ENCODE results near the gene NELFCD.

NELFCD gene

DNA sequence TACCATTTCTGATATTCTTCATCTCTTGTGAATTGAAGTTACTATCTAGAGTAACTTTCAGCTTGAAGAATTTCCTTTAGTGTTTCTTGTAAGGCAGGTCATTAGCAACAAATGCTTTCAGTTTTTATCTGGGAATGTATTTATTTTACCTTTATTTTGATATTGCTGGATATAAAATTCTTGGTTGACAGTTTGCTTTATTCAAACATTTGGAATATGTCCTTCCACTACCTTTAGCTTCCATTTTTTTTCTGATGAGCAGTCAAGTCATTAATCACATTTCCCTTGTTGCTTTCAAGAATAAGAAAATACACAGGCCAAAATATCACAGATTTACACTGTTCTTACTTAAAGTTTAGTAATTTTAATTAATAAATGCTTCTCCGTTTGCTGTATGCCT is 5.7 kb upstream of the NELFCD start:
- Histone ChIP-seq H3F3A (ENCODE audit: insufficient read depth) (peaks cover 8% of the 10 kb centered on the region; the same call in 1 of the 2 replicates), H2AFZ (ENCODE audit: low read depth, low read length, severe bottlenecking) (no peak overlapping the region), H3K27ac (ENCODE audit: low read depth, low read length) (no peak overlapping the region), H4K20me1 (ENCODE audit: low read depth, low read length) (no peaks in the 10 kb centered on the region), H3K9me3 (ENCODE audit: insufficient read depth, low read length) (no peaks in the 10 kb centered on the region), H3K4me3 (ENCODE audit: insufficient read depth, low read length, poor library complexity, severe bottlenecking) (no peak overlapping the region), H3K9me2 (replicated peaks; ENCODE audit: insufficient read depth, low read length) (no peaks in the 10 kb centered on the region), H3K27me3 (ENCODE audit: low read length) (no peaks in the 10 kb centered on the region), H3K36me3 (ENCODE audit: low read length) (no peaks in the 10 kb centered on the region), H3K4me2 (ENCODE audit: low read depth, low read length, poor library complexity, severe bottlenecking) (no peak overlapping the region), H3K9ac (ENCODE audit: low read length) (no peak overlapping the region), H3K79me2 (ENCODE audit: insufficient read depth, low read length) (no peaks in the 10 kb centered on the region)
- no peak for TF ChIP-seq EZH2phosphoT487 (conservative IDR thresholded peaks at IDR 0.05; ENCODE audit: low read length)
- TF ChIP-seq, protein P1, sequence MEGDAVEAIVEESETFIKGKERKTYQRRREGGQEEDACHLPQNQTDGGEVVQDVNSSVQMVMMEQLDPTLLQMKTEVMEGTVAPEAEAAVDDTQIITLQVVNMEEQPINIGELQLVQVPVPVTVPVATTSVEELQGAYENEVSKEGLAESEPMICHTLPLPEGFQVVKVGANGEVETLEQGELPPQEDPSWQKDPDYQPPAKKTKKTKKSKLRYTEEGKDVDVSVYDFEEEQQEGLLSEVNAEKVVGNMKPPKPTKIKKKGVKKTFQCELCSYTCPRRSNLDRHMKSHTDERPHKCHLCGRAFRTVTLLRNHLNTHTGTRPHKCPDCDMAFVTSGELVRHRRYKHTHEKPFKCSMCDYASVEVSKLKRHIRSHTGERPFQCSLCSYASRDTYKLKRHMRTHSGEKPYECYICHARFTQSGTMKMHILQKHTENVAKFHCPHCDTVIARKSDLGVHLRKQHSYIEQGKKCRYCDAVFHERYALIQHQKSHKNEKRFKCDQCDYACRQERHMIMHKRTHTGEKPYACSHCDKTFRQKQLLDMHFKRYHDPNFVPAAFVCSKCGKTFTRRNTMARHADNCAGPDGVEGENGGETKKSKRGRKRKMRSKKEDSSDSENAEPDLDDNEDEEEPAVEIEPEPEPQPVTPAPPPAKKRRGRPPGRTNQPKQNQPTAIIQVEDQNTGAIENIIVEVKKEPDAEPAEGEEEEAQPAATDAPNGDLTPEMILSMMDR (IDR thresholded peaks at IDR 0.05; ENCODE audit: insufficient read depth, low read length, poor library complexity, severe bottlenecking), result no peak

DNA sequence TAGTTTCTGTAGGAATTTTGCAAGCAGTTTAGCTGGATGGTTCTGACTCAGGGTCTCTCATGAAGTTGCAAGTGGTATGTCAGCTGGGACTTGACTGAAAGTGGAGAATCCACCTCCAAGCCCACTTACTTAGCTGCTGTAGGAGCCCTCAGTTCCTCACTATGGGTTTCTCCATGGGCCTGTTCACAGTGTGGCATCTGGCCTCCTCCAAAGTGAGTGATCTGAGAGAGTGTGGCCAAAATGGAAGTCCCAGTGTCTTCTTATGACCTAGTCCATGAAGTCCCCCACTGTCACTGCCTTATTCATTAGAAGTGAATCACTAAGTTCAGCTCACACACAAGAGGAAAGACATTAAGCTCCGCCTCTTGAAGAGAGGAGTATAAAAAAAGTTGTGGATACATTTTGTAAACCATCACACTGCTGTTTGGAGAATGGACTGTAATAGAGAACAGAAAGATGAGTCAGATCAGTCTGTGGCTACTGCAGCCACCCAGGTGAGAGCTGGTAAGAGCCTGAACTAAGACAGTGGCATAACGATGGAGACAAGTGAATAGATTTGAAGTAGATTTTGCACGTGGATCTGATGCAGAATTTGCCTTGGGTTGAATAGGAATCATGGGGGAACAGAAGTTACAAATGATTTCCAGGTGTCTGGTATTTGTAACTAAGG is 4.9 kb upstream of the NELFCD start:
- no peak overlapping the region for H2AFZ ChIP-seq (ENCODE audit: low read depth, low read length, severe bottlenecking)
- H3K27ac ChIP-seq (ENCODE audit: low read depth, low read length), result no peak overlapping the region
- no peak overlapping the region for H3K4me3 ChIP-seq (ENCODE audit: insufficient read depth, low read length, poor library complexity, severe bottlenecking)
- no peaks in the 10 kb centered on the region for H3K79me2 ChIP-seq (ENCODE audit: insufficient read depth, low read length)
- no peak for TF ChIP-seq EZH2phosphoT487 (conservative IDR thresholded peaks at IDR 0.05; ENCODE audit: low read length)
- TF ChIP-seq, protein P1 (IDR thresholded peaks at IDR 0.05; ENCODE audit: insufficient read depth, low read length, poor library complexity, severe bottlenecking), result no peak
- no peak overlapping the region for H3K9ac ChIP-seq (ENCODE audit: low read length)
- no peak overlapping the region for H3K4me2 ChIP-seq (ENCODE audit: low read depth, low read length, poor library complexity, severe bottlenecking)
- H3F3A ChIP-seq (ENCODE audit: insufficient read depth), result peaks cover 8% of the 10 kb centered on the region; the same call in 1 of the 2 replicates
- no peaks in the 10 kb centered on the region for H3K36me3 ChIP-seq (ENCODE audit: low read length)
- no peaks in the 10 kb centered on the region for H3K9me2 ChIP-seq (replicated peaks; ENCODE audit: insufficient read depth, low read length)
- H3K9me3 ChIP-seq (ENCODE audit: insufficient read depth, low read length), result no peaks in the 10 kb centered on the region
- no peaks in the 10 kb centered on the region for H3K27me3 ChIP-seq (ENCODE audit: low read length)
- no peaks in the 10 kb centered on the region for H4K20me1 ChIP-seq (ENCODE audit: low read depth, low read length)

DNA sequence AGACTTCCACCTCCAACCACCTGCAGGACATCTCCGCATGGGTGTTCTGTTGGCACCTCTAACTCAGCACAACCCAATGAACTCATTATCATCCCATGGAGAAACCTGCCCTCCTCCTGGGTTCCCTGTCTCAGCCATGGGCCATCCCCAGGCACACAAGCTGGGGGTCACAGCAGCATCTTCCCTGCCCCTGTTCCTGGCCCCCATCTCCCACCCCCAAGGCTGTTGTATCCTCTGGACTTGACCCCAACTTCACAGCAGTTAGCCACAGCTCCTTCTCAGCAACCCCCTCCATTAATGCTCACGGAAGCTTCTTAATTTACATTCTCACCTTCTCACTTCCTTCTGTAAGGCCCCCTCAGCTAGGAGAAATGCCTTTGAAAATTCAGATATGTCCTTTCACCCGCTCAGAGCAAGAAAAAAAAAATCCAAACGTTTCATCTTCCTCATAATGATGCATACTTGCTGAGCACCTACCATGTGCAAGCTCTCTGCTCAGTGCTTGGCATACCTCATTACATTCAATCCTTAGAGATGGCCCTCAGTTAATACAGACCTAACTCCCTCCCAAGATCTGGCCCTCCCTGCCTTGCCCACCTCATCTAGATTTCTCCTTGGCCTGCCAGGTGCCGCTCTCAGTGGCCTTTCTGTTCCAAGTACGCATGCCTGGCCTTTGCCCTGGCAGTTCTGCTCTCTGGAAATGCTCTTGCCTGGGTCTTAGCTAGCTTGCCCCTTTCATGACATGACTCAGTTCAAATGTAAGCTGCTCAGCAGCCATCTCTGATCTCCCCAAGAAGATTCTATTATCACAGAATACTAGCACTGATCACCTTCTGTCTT is 2.5 kb upstream of the NELFCD start:
- Histone ChIP-seq H3K9me3 (ENCODE audit: insufficient read depth, low read length) (no peaks in the 10 kb centered on the region), H2AFZ (ENCODE audit: low read depth, low read length, severe bottlenecking) (no peak overlapping the region), H3K27ac (ENCODE audit: low read depth, low read length) (no peak overlapping the region), H4K20me1 (ENCODE audit: low read depth, low read length) (no peaks in the 10 kb centered on the region), H3K9ac (ENCODE audit: low read length) (no peak overlapping the region), H3K79me2 (ENCODE audit: insufficient read depth, low read length) (peaks cover 22% of the 10 kb centered on the region), H3K4me2 (ENCODE audit: low read depth, low read length, poor library complexity, severe bottlenecking) (no peak overlapping the region), H3K36me3 (ENCODE audit: low read length) (no peaks in the 10 kb centered on the region), H3K9me2 (replicated peaks; ENCODE audit: insufficient read depth, low read length) (no peaks in the 10 kb centered on the region), H3K4me3 (ENCODE audit: insufficient read depth, low read length, poor library complexity, severe bottlenecking) (no peak overlapping the region), H3F3A (ENCODE audit: insufficient read depth) (peaks cover 8% of the 10 kb centered on the region; the same call in 1 of the 2 replicates), H3K27me3 (ENCODE audit: low read length) (no peaks in the 10 kb centered on the region)
- no peak for TF ChIP-seq EZH2phosphoT487 (conservative IDR thresholded peaks at IDR 0.05; ENCODE audit: low read length)
- TF ChIP-seq, protein P1 (IDR thresholded peaks at IDR 0.05; ENCODE audit: insufficient read depth, low read length, poor library complexity, severe bottlenecking), result no peak

Measured in SU-DHL-6 (cell line).